ENCODE results near the gene MAP4K5. TPM values are rescaled to one million over a fixed set of nuclear protein-coding genes. Genes with fewer than 3 reads are reported as not detected.
A peak's percentile ranks its signal among the peaks of the same experiment; 100 is the strongest.

Gene MAP4K5
- total RNA-seq, 4 donors from 2014 or later: 40.8 to 173 (median 105) TPM

DNA sequence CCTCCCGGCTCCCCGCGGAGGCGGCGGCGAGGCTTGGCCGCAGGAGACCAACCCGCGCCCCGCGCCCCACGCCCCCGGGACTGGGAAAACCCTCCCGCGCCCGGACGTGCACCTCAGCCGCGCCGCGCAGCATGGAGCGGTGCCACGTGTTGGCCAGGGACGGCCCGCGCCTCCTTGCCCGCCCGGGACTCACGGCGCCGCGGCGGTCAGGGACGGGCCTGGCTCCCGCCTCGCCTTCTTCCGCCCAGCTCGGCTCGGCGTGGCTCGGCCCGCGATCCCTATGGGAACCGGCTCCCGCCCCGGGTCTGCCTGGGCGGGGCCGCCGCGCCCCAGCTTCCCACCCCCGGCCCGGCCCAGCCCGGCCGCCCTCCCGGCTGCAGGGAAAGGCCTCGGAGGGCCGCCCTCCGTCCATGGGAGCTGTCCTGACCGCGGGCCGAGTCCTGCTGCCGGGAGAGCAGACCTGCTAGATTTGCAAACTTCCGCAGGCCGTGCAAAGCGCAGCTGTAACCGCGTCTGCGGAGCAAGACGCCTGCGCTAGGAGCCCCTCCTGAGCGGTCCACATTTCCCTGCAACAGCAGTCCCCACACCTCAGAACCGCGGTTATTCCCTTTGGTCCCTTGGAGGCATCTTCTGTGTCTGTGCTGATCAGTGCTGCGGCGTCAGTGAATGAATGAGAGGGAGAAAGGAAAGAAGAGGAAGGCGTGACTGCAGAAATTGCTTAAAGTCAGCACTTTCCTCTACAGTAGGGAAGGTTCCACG is 135.6 kb downstream of the MAP4K5 start, which contains the start of gene CDKL1:
CDKL1 (minus strand) TSS at position 251 of the 759 bp plus-strand sequence. CDS start 1,013 bp downstream, outside the sequence.
- intact Hi-C loops (cut with DNase I; ENCODE audit: low total_unique reads): loop anchor here (5.0 to 10.0 kb wide), 2 partner anchors 45 to 82 kb away; partner anchors contain the start of genes DMAC2L and L2HGDH

DNA sequence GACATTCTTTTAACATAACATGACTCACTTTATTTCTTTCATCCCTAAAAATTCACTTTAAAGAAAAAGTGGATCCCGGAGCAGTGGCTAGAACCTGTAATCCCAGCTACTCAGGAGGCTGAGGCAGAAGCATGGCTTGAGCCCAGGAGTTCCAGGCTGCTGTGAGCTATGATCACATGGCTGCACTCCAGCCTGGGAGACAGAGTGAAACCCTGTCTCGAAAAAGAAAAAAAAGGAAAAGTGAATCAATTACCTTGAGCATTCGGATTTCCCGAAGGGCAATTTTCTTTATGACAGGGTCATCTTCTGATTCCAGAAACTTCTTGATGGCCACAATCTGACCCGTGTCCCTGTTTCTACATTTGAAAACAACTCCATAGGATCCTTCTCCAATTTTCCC is 136.9 kb downstream of the MAP4K5 start:
- WGBS, 2 donors (ENCODE audit: low coverage in 1 of 2): 44 to 46% methylated on average over 5 of the region's 5 CpGs
- TF ChIP-seq EP300 (IDR thresholded peaks at IDR 0.05; ENCODE audit: low read depth) (no peak), POLR2AphosphoS5 (IDR thresholded peaks at IDR 0.05) (no peak), POLR2A (IDR thresholded peaks at IDR 0.05) (no peak)
- TF ChIP-seq, protein P1, sequence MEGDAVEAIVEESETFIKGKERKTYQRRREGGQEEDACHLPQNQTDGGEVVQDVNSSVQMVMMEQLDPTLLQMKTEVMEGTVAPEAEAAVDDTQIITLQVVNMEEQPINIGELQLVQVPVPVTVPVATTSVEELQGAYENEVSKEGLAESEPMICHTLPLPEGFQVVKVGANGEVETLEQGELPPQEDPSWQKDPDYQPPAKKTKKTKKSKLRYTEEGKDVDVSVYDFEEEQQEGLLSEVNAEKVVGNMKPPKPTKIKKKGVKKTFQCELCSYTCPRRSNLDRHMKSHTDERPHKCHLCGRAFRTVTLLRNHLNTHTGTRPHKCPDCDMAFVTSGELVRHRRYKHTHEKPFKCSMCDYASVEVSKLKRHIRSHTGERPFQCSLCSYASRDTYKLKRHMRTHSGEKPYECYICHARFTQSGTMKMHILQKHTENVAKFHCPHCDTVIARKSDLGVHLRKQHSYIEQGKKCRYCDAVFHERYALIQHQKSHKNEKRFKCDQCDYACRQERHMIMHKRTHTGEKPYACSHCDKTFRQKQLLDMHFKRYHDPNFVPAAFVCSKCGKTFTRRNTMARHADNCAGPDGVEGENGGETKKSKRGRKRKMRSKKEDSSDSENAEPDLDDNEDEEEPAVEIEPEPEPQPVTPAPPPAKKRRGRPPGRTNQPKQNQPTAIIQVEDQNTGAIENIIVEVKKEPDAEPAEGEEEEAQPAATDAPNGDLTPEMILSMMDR (IDR thresholded peaks at IDR 0.05): no peak
- Histone ChIP-seq H3K36me3 (no peaks in the 10 kb centered on the region), H3K27ac (peak overlapping the region; percentile 84 to 95 (median 94)), H3K4me3 (peak overlapping the region in 3 of 4 donors; percentile 53 to 62 (median 61)), H3K4me1 (peaks cover 16 to 63% (median 27%) of the 10 kb centered on the region in 4 donors), H3K9me3 (no peaks in the 10 kb centered on the region), H3K27me3 (no peaks in the 10 kb centered on the region)
- intact Hi-C loops (cut with DNase I; ENCODE audit: low total_unique reads): loop anchor here (5.0 to 10.0 kb wide), 2 partner anchors 43 to 81 kb away; partner anchors contain the start of genes DMAC2L and L2HGDH
- in situ Hi-C loops (cut with MboI; ENCODE audit: low pct_ligation_motif_present in 1 of 4, low pct_unique_long_range_greater_than_20kb in 1 of 4, low sequenced_read_pairs in 3 of 4): no loop called here
- peak; percentile 29 for DNase-seq

More for the DNA sequence above, 135.6 kb downstream of the MAP4K5 start, which contains the start of gene CDKL1:
- in situ Hi-C loops (cut with MboI; ENCODE audit: low pct_ligation_motif_present in 1 of 4, low pct_unique_long_range_greater_than_20kb in 1 of 4, low sequenced_read_pairs in 3 of 4): no loop called here
- Histone ChIP-seq H3K27me3 (no peaks in the 10 kb centered on the region), H3K4me1 (peaks cover 16 to 63% (median 27%) of the 10 kb centered on the region in 4 donors), H3K27ac (peak within 1 kb of the TSS; percentile 84 to 95 (median 94)), H3K9me3 (no peaks in the 10 kb centered on the region), H3K36me3 (no peaks in the 10 kb centered on the region), H3K4me3 (peak within 1 kb of the TSS; percentile 53 to 67 (median 62))
- WGBS, 2 donors (ENCODE audit: low coverage in 1 of 2): 1% methylated on average over 46 of the region's 77 CpGs; no CpG with 5 or more reads in 1 of the 2 donors
- TF ChIP-seq POLR2AphosphoS5 (IDR thresholded peaks at IDR 0.05) (peak in 2 of 3 donors; percentile 57), POLR2A (IDR thresholded peaks at IDR 0.05) (peak; percentile 29)
- TF ChIP-seq, protein P1 (IDR thresholded peaks at IDR 0.05): no peak
- DNase-seq: peak; percentile 78

DNA sequence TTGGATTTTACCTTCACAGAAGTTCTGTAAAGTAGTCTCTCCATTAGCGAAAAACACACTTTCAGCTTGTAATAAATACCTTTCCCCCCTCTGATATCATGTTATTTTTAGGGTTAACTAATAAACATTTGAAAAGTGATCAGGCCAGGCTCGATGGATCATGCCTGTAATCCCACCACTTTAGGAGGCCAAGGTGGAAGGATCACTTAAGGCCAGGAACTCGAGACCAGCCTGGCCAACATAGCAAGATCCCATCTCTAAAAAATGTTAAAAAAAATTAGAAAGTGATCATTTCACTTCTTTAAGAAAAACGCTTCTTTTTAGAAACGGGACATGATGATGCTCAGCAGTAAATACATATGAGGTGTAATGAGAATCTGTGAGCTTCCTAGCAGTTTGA is 137.7 kb downstream of the MAP4K5 start:
- no peaks in the 10 kb centered on the region for H3K36me3 ChIP-seq
- no peak for DNase-seq
- H3K27me3 ChIP-seq: no peaks in the 10 kb centered on the region
- 84 to 91% methylated on average over 5 of the region's 5 CpGs for WGBS, 2 donors (ENCODE audit: low coverage in 1 of 2)
- intact Hi-C loops (cut with DNase I; ENCODE audit: low total_unique reads) (loop anchor here (5.0 to 10.0 kb wide), 2 partner anchors 42 to 80 kb away; partner anchors contain the start of genes DMAC2L and L2HGDH), in situ Hi-C loops (cut with MboI; ENCODE audit: low pct_ligation_motif_present in 1 of 4, low pct_unique_long_range_greater_than_20kb in 1 of 4, low sequenced_read_pairs in 3 of 4) (no loop called here)
- H3K4me1 ChIP-seq: peaks cover 13 to 56% (median 27%) of the 10 kb centered on the region in 4 donors
- peak overlapping the region in 1 of 4 donors; percentile 61 for H3K4me3 ChIP-seq
- H3K9me3 ChIP-seq: no peaks in the 10 kb centered on the region
- H3K27ac ChIP-seq: peak overlapping the region in 2 of 4 donors; percentile 84 to 95
- TF ChIP-seq POLR2A (IDR thresholded peaks at IDR 0.05) (no peak), POLR2AphosphoS5 (IDR thresholded peaks at IDR 0.05) (no peak), EP300 (IDR thresholded peaks at IDR 0.05; ENCODE audit: low read depth) (no peak)
- TF ChIP-seq, protein P1 (IDR thresholded peaks at IDR 0.05): no peak

Data from transverse colon (tissue), 4 donors.